ENCODE measurements around the gene ANKRD39. TPM values are rescaled to one million over a fixed set of nuclear protein-coding genes. Genes with fewer than 3 reads are reported as not detected.

Gene ANKRD39
- total and polyA plus RNA-seq, 2 of the 8 experiments (the other 6 are each of a cell fraction or from before 2014, with no cell fraction given), result 18.5 to 21.3 TPM

DNA sequence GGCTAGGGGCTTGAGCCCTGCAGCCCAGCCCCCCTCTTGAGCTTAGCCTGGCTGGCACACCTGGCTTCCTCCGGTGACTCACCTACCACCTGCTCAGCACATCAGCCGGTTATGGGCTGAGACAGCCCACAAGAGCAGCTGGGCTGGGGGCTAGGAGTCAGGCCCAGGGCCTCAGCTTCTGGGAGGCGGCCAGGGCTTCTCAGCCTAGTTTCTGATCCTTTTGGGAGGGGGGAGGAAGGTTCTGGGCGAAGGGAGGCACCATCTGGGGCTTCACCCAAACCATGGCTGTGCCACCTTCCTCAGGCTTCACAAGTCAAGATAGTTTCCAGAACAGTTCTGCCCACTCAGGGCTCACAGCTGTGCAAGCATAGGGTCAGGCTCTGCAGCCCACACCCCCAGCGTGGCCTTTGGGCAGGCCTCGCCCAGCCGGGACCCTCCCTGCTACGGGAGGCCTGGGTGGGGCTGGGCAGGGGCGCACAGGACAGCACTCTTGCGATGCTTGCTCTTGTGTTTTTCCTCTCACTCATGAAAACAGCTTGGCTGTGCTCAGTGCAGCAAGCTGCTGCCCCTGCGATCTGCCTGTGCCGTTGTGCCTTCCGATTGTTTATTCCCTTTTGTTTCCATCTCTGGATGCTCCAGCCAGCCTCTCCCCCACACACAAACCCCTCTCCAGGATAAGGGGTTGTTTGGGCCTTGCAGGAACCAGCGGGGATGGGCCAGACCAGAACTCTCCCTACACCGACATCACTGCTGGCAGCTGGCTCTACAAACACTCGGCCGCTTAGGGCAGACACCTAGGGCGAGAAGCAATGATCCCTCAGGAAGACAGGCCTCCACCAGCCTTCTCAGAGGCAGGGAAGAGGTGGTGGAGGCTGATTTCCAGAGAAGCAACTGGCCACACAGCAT, 38.2 kb upstream of the ANKRD39 start:
- Histone ChIP-seq H3K23ac (ENCODE audit: insufficient read length) (no peak overlapping the region), H3K4me2 (ENCODE audit: insufficient read depth in 1 of 2, low read depth in 2 of 2, low read length in 2 of 2) (no peak overlapping the region), H3K79me2 (ENCODE audit: control insufficient read depth in 1 of 2, insufficient read depth in 2 of 2, low read length in 2 of 2) (no peaks in the 10 kb centered on the region), H3K36me3 (ENCODE audit: control insufficient read depth in 2 of 4, insufficient read depth in 4 of 4, low read length in 3 of 4) (no peaks in the 10 kb centered on the region), H2BK5ac (ENCODE audit: low read depth, low read length) (peak overlapping the region; percentile 75; the same call in 1 of the 2 replicates), H3K56ac (replicated peaks; ENCODE audit: insufficient read length, low read depth, low read length) (no peak overlapping the region), H3K14ac (ENCODE audit: insufficient read length) (no peak overlapping the region), H4K5ac (ENCODE audit: insufficient read length, low read depth, low read length) (no peak overlapping the region), H3K27me3 (replicated peaks in 1 of 4; ENCODE audit: control insufficient read depth in 3 of 4, extremely low read depth in 1 of 4, insufficient read depth in 3 of 4, low read length in 3 of 4) (no peaks in the 10 kb centered on the region; a peak in 1 of 7 replicates), H3K18ac (ENCODE audit: extremely low read depth, low read length) (peak overlapping the region; percentile 38), H2BK20ac (ENCODE audit: low read length) (peak overlapping the region; percentile 48; the same call in 1 of the 2 replicates), H3K27ac (ENCODE audit: low read depth, low read length) (no peak overlapping the region), H4K8ac (ENCODE audit: extremely low read depth, insufficient read depth, low read length) (peak overlapping the region; percentile 28), H2BK15ac (ENCODE audit: low read length) (peak overlapping the region; percentile 66; the same call in 1 of the 2 replicates), H2AFZ (ENCODE audit: low read length) (no peak overlapping the region; the same call in 1 of the 2 replicates), H3K4ac (replicated peaks; ENCODE audit: insufficient read length, low read depth, low read length) (no peak overlapping the region), H4K91ac (replicated peaks; ENCODE audit: insufficient read length, low read length) (peak overlapping the region; percentile 61), H2AK5ac (ENCODE audit: low read depth, low read length) (no peak overlapping the region), H3K9ac (replicated peaks in 1 of 4; ENCODE audit: extremely low read depth in 1 of 4, low read depth in 3 of 4, low read length in 3 of 4) (no peak overlapping the region), H2BK12ac (ENCODE audit: low read depth, low read length) (peak overlapping the region; percentile 84; the same call in 1 of the 2 replicates), H3K23me2 (ENCODE audit: low read depth, low read length) (peaks cover 4% of the 10 kb centered on the region; the same call in 1 of the 2 replicates), H4K20me1 (replicated peaks in 1 of 2; ENCODE audit: control insufficient read depth in 1 of 2, insufficient read depth in 2 of 2, low read length in 2 of 2) (no peaks in the 10 kb centered on the region), H2BK120ac (replicated peaks; ENCODE audit: low read depth, low read length) (no peak overlapping the region), H3K4me3 (ENCODE audit: extremely low read depth in 1 of 4, insufficient read depth in 2 of 4, low read depth in 3 of 4, low read length in 4 of 4) (no peak overlapping the region), H3K9me3 (ENCODE audit: insufficient read depth in 2 of 2, low read depth in 1 of 2, low read length in 1 of 2) (no peaks in the 10 kb centered on the region), H3K4me1 (replicated peaks in 1 of 4; ENCODE audit: control insufficient read depth in 3 of 4, insufficient read depth in 4 of 4, low read length in 3 of 4) (peaks cover 0 to 17% (median 6%) of the 10 kb centered on the region in 4 experiments; a peak in 3 of 7 replicates), H3K79me1 (ENCODE audit: low read depth, low read length) (no peaks in the 10 kb centered on the region)
- POLR2A ChIA-PET (ENCODE audit: partially characterized antibody), result interaction anchor here (0.7 to 1.9 kb wide), 6 partner anchors 9 to 27 kb away, joined by 3 to 7 read pairs (median 3); no protein-coding TSS in a partner anchor
- 88% methylated on average over 18 of the region's 18 CpGs; no CpG with 5 or more reads in 1 of the 2 experiments for WGBS, 2 experiments (ENCODE audit: extremely low coverage in 1 of 2, insufficient coverage in 1 of 2, insufficient read length in 1 of 2, insufficient replicate concordance in 2 of 2, low coverage in 1 of 2, low lambda C conversion rate in 2 of 2, missing lambda C conversion rate in 1 of 2)
- CTCF ChIA-PET (ENCODE audit: partially characterized antibody), result interaction anchor here (0.9 to 2.1 kb wide), 6 partner anchors 10 to 58 kb away, joined by 3 to 6 read pairs (median 3); no protein-coding TSS in a partner anchor
- TF ChIP-seq TCF12 (IDR thresholded peaks at IDR 0.05; ENCODE audit: low read depth, low read length), result 0 out of 2 replicates have a peak, but pooled peaks have one; percentile 21
- TF ChIP-seq, protein P1, sequence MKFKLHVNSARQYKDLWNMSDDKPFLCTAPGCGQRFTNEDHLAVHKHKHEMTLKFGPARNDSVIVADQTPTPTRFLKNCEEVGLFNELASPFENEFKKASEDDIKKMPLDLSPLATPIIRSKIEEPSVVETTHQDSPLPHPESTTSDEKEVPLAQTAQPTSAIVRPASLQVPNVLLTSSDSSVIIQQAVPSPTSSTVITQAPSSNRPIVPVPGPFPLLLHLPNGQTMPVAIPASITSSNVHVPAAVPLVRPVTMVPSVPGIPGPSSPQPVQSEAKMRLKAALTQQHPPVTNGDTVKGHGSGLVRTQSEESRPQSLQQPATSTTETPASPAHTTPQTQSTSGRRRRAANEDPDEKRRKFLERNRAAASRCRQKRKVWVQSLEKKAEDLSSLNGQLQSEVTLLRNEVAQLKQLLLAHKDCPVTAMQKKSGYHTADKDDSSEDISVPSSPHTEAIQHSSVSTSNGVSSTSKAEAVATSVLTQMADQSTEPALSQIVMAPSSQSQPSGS (IDR thresholded peaks at IDR 0.05; ENCODE audit: low read length), result no peak
- no peak for FAIRE-seq
- DNase-seq (ENCODE audit: low read depth in 1 of 2, low spot score in 2 of 2), result no peak

Measured in H1 (cell line).